Hematopoietic multipotent progenitor cell treated with erythropoietin and hydrocortisone succinate and interleukin-3 and kit ligand, for 15 days (in vitro differentiated cells): Measurements from ENCODE around the gene PGPEP1.
"Not testable (repeated sequence)": the region's sequence is repeated elsewhere in the genome, so short reads cannot be mapped to it uniquely, and the experiment has no call there.

Source experiments
- DNase-seq: peaks from one replicate; pipeline ENCODE4 v3.0.0-alpha.2; 2015; ENCODE audit warnings: low spot score

Gene PGPEP1

DNA sequence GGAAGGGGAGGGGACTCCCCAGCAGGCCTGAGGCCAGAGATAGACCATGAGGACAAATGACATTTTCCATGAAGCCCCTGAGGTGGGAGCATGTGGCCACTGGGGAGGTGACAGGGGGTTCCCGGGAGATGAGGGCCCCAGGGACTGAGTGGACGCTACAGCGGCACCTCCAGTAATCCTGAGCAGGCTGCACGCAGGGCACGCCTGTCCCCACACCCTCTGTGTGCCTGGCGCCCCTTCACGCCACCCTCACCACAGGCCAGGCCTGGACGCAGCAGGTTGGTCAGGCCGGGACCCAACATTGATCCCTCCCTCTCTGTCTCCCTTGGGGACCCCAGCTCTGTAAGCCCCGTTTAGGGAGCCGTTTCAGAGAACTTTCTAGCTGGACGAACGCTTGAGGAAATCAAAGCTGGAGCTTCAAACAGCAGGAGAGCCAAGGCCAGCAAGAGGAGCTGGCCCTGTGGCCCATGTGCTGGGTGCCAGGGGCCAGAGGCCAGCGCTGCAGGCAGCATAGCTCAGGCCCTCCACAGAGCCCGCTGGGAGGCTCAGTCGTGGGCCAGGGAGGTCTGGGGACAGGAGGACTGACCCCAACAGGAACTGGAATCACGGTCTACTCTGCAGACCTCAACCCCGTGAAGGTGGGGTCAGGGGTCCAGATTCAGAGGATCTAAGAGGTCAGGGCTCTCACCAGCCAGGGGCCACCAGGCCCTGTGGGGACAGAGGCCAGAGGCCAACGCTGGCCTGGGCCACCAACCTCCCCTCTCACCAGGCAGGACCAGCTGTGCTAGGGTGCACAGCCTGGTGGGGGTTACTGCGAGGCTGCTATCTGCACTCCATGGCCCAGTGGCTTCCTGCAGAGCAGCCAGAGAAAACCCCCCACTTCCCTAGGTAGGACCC is 32.1 kb upstream of the PGPEP1 start:
- DNase-seq, result no peak

DNA sequence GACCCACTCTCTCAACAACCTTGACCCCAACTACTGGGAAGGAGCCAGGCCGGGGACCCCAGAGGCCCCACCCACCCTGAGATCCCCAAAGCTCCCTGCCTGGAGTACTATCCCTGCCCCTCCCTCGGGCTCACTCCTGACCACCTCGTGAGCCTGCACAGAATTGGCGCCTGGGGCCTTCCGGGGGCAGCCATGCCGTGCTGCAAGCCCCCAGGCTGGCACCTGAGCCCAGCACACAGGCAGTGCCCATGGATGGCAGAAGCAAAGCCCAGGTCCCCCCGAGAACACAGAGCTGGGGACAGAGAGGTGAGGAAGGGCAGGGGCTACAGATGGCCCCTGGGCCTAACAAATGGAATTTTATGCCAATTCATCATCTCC is 31.5 kb upstream of the PGPEP1 start:
- DNase-seq, result no peak

DNA sequence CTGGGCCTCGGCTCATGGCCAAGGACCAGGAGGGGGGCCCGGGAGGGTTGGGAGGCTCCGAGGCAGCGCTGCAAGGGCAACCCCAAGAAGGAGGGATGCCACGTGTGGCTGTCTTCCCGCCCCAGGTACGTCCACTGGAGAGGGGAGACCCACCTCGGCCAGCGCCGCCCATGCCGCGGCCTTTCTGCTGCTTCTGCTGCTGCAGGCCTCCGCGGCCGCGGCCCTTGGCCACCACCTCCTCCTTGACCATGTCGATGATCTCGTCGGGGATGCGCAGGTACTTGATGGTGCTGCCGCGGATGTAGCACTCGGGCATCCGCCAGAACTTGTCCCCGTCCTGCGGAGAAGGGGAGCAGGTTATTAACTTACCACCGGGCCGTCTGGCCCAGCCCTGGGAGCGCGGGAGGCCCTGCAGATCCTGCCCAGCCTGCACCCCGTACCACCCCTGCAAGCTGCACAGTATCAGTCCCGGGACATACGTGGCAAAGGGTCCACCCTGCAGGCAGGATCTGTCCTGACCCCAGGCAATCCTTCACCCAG is 30.8 kb upstream of the PGPEP1 start:
- no peak for DNase-seq

- DNase-seq, result no peak
Observed at GRCh38 chr19:18310118-18310909, 30.1 kb upstream of the PGPEP1 start.

DNA sequence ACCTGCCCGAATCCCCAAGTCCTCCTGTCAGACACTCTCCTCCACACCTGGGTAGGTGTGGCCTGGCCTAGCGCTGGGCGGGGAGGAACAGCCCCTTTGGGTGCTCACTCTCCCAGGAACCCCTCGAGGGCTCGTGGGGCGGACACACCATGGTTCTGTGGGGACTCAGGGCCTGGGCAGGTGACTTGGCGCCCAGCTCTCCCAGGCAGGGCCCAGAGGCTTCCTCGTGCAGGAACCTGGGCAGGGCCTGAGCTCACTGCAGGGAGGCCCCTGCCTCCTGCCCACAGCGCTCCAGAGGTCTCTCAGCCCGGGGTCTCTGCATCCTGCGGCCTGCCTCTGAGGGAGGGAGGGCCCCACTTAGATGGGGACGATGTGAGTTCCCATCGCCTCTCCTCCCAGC is 29.4 kb upstream of the PGPEP1 start:
- no peak for DNase-seq

GRCh38 chr19:18311502-18312091 is 28.8 kb upstream of the PGPEP1 start:
- no peak for DNase-seq

DNA sequence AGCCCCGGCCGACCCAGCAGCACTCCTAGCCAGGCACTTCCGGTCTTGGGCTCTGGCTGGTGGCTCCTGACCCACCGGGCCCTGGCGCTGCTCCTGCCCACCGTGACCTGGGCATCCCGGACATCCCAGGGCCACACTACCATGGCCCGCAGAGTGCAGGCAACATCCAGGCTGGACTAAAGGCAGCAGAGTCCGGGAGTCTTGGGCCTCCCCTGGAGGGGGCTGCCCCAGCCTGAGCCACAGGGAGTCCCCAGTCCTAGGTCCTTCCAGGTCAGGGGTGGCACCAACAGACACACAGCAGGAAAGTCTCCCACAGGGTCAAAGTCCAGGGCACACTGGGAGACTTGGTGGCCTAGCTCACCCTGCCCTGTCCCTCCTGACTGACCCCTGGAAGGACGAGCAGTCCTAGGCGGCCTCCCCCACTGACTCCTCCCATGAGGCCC is 28.3 kb upstream of the PGPEP1 start:
- no peak for DNase-seq

- DNase-seq, result no peak
Observed at GRCh38 chr19:18313398-18313797, 27.0 kb upstream of the PGPEP1 start.

GRCh38 chr19:18317961-18318800 is 22.2 kb upstream of the PGPEP1 start:
- peak; percentile 51 for DNase-seq

GRCh38 chr19:18319591-18320135 is 20.7 kb upstream of the PGPEP1 start:
- no peak for DNase-seq

GRCh38 chr19:18320865-18321733 is 19.3 kb upstream of the PGPEP1 start:
- DNase-seq, result no peak

GRCh38 chr19:18321734-18322102 is 18.7 kb upstream of the PGPEP1 start:
- no peak for DNase-seq

GRCh38 chr19:18322318-18322758 is 18.1 kb upstream of the PGPEP1 start:
- peak; percentile 52 for DNase-seq

DNA sequence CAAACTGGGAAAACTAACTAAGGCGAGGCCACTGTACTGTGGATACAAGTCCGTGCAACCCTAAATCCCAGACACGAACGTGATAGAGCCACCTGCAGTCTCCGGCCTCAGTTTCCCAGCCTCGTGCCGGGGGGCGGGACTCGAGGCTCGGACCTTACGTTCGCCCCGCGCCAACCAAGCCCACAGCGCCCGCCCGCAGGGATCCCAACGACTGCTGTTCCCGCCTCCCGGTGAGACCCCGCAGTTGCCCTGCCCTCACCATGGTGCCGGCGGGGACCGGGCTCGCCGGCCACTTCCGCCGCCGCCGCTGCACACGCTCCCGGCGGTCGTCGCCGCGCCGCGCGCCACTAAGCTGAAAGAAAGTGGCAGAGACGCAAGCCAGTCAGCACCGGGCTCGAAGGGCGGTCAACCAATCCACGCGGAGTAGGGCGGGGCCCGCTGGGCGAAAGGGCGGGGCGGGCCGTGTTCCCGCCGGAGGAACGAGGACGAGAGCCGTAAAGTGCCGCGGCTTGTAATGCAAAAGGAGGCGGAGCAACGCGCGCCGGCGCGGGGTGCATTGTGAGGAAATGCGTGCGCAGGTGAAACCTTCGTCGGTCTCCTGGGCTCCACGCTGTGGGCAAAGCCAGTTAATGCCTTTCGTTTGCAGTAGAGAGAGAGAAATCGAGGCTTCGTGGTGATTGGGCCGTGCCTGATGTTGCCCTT is 17.5 kb upstream of the PGPEP1 start, which contains the start of gene LSM4:
TSS of gene LSM4 (minus strand) at position 318 of the 702 bp plus-strand sequence. CDS start at position 262, 56 bp downstream.
- DNase-seq, result peak; percentile 98

DNA sequence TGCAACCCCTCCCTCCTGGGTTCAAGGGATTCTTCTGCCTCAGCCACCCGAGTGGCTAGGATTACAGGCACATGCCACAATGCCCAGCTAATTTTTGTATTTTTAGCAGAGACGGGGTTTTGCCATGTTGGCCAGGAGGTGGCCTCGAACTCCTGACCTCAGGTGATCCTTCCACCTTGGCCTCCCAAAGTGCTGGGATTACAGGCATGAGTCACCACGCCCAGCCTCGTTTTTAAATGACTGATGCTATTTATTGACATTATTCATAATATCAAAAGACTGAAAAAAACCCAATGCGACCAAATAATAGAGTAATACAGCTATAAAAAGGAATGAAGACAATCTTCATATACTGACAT is 16.0 kb upstream of the PGPEP1 start:
- not testable (repeated sequence) for DNase-seq

GRCh38 chr19:18326772-18327171 is 13.6 kb upstream of the PGPEP1 start:
- DNase-seq, result no peak

GRCh38 chr19:18328340-18329034 is 11.9 kb upstream of the PGPEP1 start:
- peak; percentile 91 for DNase-seq

DNA sequence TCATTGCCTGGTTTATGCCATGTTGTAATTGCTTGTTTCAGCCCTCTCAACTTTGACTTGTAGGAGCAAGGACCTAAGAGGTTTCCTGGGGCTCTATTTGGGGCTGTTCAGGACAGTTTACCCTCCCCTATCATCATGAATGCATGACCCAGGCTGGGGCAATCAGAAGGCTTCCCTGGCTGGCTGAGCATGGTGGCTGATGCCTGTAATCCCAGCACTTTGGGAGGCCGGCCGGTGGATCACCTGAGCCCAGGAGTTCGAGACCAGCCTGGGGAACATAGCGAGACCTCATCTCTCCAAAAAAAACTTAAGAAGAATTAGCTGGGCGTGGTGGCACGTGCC is 11.4 kb upstream of the PGPEP1 start:
- DNase-seq, result no peak

GRCh38 chr19:18330868-18331267 is 9.5 kb upstream of the PGPEP1 start:
- no peak for DNase-seq
